ENCODE data around the gene FUZ. TPM values are rescaled to one million over a fixed set of nuclear protein-coding genes. Genes with fewer than 3 reads are reported as not detected.
A peak's percentile ranks its signal among the peaks of the same experiment; 100 is the strongest.

FUZ gene
- 15.1 and 19.3 TPM in 2 replicates for total RNA-seq

GRCh38 chr19:49812997-49813861, at the start of gene FUZ:
Gene FUZ, minus strand, starts transcription at chr19:49813292. Its CDS starts 186 bp downstream, at chr19:49813106.
- peak within 1 kb of the TSS; percentile 98 for H3K4me3 ChIP-seq (ENCODE audit: low read depth, low read length)
- peak; percentile 99 for DNase-seq (ENCODE audit: low read depth)
- peak; percentile 25 for TF ChIP-seq CTCF (IDR thresholded peaks at IDR 0.05; ENCODE audit: insufficient read depth, low read depth, low read length)

GRCh38 chr19:49862391-49863253, 49.5 kb upstream of the FUZ start:
- H3K4me3 ChIP-seq (ENCODE audit: low read depth, low read length): no peak overlapping the region
- peak; percentile 37 for TF ChIP-seq CTCF (IDR thresholded peaks at IDR 0.05; ENCODE audit: insufficient read depth, low read depth, low read length)
- no peak for DNase-seq (ENCODE audit: low read depth)

- no peak for TF ChIP-seq CTCF (IDR thresholded peaks at IDR 0.05; ENCODE audit: insufficient read depth, low read depth, low read length)
- H3K4me3 ChIP-seq (ENCODE audit: low read depth, low read length): no peak overlapping the region
- DNase-seq (ENCODE audit: low read depth): no peak
These were observed 48.7 kb upstream of the FUZ start for GRCh38 chr19:49861541-49862378.

- DNase-seq (ENCODE audit: low read depth): no peak
- H3K4me3 ChIP-seq (ENCODE audit: low read depth, low read length): no peak overlapping the region
- no peak for TF ChIP-seq CTCF (IDR thresholded peaks at IDR 0.05; ENCODE audit: insufficient read depth, low read depth, low read length)
These were observed 48.0 kb upstream of the FUZ start for GRCh38 chr19:49861107-49861506.

GRCh38 chr19:49860336-49861102, 47.4 kb upstream of the FUZ start:
- TF ChIP-seq CTCF (IDR thresholded peaks at IDR 0.05; ENCODE audit: insufficient read depth, low read depth, low read length): no peak
- no peak for DNase-seq (ENCODE audit: low read depth)

More at GRCh38 chr19:49860336-49861102, 47.4 kb upstream of the FUZ start:
- no peak overlapping the region for H3K4me3 ChIP-seq (ENCODE audit: low read depth, low read length)

All from fibroblast of villous mesenchyme (primary cell).